NCI-H187 (cell line): ENCODE results near the gene MAN1A1.

Source experiments
- DNase-seq, 2 experiments: peaks; one replicate each; lab custom pipeline; 2025; lab: John Stamatoyannopoulos, UW

The MAN1A1 gene

DNA sequence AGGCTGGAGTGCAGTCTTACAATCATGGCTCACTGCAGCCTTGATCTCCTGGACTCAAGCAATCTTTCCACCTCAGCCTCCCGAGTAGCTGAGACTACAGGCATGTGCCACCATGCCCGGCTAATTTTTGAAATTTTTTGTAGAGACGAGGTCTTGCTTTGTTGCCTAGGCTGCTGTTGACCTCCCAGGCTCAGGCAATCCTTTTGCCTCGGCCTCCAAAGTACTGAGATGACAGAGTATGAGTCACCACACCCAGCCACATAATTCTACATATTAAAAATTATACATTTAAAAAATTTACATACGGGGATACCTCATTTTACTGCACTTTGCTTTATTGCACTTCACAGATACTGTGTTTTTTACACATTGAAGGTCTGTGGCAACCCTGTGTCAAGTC is 115.1 kb downstream of the MAN1A1 start:
- no peak for DNase-seq

DNA sequence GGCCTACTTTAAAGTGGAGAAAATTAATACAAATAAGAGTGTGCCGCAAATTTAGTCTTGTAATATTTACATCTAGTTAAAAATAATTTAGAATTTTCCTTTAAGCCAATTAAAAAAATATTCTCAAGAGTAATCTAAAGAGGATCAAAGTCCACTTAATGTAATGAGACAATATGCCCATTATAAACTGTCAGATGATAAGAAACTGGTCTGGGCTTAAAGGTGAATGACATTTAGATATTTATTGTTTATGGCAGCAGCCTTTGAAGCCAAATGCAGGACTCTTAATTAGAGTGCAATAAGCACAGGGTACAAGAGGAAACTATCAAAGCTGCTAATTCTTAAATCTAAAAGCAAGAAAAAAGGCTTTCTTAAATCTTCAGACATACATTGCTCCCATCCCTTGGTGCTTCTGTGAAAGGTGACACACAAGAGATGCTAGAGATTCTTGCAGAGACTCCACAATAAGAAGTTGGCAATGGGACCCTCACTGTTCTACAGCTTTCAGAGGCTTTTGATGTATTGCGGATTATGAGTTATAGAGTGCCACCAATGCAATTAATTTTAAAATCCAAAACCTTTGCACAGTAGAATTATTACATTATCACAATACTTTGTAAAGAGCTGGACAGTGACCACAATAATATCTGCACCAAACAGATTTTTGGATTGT is 116.1 kb downstream of the MAN1A1 start:
- no peak for DNase-seq

DNA sequence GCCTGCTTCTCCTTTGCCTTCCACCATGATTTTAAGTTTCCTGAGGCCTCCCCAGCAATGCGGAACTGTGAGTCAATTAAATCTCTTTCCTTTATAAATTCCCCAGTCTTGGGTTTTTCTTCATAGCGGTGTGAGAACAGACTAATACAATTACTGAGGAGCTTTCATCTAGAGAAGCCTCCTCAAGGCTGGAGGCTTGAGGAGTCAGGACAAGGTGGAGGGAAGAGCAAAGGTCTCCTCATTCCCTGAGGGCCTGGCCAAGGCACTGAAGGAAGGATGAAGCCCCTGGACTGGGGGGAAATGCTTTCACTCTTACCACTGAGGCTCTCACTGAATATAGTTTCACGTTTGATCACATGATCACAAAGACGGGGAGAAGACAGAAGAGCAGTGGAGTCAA is 118.2 kb downstream of the MAN1A1 start:
- no peak for DNase-seq

DNA sequence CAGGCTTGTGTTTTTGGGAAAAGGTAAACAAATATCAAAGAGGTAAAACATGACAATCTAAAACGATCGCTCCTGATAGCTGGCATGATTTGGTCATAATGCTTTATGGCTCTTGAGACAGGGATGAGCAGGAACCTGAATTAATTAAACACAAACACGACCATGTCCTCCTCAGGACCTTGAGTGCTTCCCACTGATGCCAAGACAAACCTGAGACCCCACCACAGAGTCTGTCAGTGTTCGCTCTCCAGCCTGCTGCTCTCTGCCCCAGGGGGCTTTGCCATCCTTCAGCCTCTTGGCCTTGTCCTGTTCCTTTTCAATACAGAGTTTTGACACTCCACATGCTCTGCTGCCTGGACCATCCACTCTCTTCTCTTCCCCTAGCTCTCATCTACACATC is 119.4 kb downstream of the MAN1A1 start:
- no peak for DNase-seq

DNA sequence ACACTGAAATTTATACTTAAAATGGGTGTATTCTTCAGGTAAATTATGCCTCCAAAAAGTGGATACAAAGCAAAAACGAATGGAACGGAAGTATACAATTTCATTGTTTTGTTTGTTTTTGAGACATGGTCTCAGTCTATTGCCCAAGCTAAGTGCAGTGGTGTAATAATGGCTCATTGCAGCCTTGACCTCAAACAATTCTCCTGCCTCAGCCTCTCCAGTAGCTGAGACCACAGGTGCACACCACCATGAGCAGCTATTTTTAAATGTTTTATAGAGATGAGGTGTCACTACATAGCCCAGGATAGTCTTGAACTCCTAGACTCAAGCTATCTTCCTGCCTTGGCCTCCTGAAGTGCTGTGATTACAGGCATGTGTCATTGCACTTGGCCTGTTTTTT is 122.2 kb downstream of the MAN1A1 start:
- DNase-seq = no peak

DNA sequence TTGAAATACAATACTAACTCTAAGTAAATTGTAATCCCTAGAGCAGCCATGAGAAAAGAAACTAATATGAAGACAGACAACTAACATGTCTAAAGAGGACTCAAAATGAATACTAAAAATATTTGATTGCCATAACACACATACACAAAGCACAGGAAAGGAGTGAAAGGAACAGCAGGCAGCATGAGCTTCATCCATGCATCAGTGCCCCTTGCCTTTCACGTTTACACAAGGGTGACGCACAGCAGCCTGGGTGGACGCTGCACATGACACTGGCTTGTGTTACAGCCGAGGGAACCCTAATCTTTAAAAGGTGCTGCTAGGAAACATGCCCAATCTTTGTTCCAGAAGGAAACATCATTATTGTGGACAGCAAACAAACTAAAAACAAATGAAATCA is 123.5 kb downstream of the MAN1A1 start:
- no peak for DNase-seq

DNA sequence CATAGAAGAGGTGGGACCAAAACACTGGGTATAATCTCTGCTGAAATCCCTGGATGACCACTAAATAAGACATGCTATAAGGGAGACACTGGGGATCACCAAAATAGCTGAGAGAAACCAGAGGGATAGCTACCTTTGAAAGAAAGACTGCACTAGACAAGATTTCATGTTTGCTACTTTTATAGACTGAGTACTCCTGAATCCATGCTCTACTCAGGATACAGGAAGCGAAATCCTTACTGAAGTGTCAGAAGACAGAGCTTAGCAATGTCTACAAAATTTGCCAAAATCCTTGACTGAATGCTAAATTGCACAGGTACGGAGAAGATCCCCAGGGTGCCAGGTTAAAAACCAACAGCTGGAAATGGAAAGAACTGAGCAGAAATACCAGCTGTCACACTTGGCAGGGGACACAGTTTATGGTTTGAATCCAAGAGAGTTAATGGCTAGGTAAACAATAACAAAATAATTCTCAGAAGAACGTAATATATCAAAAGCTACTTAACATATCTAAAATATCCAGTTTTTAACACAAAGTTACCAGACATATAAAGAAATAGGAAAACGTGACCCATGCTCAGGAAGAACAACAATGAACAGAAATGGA is 125.4 kb downstream of the MAN1A1 start:
- DNase-seq = no peak

DNA sequence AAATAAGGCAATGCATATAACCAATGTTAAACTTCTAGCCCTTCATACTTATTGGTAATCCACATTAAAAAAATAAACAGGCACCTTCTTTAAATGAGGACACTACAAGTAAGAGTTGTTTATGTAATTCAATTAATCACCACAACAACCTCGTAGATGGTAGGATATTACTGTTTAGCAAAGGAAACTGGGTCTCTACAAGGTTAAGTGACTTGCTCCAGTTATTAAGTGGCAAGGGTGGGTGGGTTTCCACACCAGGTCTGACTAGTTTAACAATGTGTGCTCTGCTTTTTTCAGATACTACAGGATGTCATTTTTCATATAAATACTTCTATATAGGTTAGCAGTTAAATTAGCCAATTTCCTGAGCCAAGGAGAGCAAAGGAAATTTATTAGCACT is 129.1 kb downstream of the MAN1A1 start:
- no peak for DNase-seq

DNA sequence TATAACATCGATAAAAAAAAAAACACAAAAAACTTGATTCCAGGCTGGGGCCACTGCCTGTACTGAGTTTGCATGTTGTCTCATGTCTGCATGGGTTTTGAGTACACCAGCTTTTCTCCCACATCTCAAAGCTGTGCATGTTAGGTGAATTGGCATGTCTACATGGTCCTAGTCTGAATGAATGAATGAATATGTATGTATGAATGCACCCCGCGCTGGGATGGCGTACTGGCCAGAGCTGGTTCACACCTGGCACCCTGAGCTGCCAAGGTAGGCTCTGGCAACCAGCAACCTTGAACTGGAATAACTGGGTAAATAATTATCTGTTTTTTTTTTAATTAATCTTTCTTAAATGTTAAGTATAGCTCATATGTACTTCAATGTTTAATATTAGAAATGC is 131.0 kb downstream of the MAN1A1 start:
- no peak for DNase-seq

DNA sequence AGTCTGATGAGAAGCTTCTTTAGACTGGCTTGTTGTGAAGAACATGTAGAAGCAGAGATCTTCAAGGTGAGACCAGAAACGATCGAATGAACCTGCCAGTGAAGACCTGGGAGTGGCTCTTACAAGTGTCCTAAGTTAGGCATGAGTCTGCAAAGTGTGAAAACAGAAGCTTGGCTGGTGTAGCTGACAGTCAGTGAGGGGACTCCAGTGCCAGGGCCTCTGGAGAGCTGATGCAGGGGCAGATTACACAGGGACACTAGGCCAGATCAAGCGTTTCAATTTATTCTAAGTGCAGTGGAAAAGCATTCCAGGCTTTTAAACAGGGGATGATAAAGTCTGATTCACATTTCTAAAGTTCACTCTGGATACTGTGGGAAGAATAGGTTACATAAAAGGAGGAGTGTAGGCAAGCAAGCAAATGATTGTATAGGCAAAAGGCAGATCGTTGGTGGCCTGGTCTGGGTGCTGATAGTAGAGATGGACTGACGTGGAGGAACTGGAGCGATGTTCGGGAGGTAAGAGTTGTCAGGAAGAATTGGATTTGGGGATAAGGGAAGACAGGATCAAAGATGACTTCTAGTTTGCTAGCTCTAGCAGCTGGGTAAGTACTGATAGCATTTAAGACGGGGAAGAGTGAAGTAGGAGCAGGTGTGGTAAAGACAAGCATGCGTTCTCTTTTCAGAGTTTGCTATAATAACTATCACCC is 133.5 kb downstream of the MAN1A1 start:
- DNase-seq = no peak

DNA sequence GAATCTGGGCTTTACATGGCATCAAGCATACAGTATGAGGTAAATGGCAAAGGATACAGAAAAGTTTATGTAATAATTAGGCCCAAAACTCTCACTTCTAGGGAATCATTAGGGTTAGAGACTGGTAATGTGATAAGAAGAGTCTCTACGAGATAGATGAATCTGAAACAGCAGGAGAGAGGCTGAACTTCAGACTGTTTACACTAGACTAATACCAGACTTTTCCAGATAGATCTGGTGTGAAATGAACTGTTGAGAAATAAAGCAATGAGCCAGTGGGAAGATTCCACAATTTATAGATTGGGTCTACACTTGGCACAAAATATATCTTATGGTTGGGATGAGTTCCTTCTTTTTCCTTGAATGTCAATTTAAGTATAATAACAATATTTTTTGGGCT is 134.3 kb downstream of the MAN1A1 start:
- no peak for DNase-seq

DNA sequence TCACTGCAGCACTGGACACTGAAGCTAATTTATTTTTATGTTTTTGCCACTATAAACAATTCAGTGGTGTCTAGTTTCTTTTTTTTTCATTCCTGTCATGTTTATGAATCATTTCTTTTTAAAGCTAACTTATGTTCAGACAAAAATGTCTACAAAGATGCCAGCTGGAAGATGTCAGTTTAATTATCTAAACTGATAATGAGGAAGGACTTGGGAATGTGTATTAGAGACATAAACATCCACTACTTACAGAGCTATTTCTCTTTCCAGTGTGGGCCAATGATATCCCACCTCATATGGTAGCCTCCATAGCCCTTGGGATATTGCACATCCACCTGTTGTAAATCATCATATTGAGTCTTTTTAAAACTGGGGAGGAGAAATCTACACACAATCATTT is 139.0 kb downstream of the MAN1A1 start:
- DNase-seq = no peak

DNA sequence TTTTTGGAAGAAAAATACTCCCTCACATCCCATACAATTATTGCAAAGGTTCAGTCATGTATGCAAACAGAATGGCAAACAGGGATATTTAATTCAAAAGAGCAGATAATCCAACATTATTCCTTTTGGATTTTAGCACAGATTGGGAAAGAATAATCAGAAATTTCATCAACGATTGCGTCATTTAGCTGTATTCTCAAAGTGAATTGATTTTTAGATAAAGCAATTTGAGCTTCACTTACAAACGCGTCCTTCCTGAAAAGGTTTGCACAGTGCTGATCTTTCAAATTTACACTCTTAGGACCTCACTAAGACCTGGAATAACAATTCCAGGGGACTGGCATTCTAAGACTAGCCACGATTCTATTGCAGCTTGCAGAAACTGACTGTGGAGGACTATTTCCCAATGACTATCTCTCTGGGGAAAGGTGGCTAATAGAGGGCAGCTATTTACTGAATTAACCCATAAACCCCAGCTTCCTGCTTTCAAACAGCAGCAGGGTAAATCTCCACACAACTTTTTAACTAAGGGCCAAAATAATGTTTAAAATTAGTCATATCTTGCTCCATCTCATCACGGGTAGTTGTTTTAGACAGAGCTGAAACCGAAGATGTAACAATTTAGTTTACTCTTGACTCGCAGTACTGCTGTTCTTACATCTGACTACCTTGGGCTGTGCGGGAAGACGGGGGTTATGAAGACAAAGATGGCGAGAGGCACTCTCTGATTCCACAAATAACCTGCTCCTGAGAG is 139.9 kb downstream of the MAN1A1 start:
- DNase-seq = no peak

DNA sequence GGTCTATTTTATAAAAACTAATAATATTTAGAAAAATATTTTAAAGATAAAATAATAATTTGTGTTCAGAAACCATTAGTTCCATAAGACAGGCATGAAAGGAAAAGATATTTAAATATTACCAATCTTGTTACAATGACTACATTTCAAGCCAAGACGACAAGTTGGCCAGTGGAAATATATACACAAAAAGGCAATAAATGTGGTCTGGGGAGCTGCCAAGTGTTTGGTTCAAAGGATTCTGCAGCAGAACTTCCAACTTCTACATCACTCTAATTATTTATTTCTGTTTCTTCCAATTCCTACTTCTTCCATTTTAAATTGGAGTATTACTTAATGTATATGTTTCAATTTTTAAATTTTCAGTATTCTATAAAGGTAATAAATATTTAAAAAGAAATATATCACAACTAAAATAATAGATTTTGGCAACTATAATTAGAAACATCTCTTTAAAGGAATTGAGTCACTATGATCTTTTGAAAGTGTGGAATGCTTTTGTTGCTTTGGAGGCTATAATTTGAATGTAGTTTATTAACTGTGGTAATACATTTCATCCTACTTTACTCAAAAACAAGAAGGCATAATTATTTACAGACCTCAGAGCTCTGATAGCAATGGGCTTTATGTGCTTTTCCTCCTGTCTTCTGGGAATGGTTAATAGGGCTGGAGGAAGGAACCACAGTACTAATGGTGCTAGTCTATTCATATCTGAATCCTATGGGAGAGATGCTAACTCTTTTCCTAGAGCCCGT is 141.4 kb downstream of the MAN1A1 start:
- no peak for DNase-seq

DNA sequence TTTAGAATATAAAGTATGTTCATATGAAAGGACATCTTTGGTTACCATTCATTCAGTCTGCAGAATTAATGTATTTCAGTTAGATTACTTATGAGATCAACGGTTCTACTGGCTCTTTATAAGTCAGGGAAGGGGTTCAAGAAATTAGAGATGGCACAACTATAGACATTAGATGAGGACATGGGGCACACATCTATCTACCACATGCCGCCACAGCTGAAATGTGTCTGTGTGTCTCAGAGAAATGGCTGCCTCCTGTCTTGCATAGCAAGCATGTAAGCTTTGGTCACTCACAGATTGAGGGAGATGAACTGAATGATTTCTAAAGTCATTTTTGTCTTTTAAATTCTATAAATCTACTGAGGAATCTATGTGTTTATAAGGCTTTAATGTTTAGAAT is 142.2 kb downstream of the MAN1A1 start:
- DNase-seq = no peak

DNA sequence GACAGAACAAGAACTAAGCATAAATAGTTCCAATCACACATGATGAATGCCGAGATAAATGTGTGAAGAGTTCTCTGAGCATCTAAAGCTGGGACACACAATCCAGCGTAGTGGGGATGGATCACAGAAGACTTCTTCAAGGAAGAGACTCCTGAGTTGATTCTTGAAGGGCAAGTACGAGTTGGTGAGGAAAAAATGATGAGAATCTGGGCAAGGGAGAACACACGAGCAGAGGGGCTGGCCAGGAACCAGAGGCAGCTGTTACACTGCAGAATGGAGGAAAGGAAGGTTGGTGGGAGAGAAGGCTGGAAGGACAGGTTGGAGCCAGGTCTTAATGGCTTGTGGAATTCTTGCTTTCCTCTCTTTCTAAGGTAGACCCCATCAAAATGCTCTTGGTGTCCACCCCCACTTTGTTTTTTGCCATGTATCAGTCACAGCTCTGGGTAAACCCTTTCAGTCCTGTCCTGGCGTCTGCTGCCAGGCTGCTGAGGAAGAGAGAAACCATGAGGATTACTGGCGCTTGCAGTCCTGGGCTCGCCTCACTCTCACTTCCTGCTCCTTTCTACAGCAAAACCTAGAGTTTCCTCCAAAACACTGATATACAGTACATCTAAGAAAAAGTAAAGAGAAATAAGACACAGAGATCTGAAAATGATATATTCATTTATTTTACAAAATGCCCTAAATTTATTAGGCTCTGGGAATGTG is 143.5 kb downstream of the MAN1A1 start:
- no peak for DNase-seq

DNA sequence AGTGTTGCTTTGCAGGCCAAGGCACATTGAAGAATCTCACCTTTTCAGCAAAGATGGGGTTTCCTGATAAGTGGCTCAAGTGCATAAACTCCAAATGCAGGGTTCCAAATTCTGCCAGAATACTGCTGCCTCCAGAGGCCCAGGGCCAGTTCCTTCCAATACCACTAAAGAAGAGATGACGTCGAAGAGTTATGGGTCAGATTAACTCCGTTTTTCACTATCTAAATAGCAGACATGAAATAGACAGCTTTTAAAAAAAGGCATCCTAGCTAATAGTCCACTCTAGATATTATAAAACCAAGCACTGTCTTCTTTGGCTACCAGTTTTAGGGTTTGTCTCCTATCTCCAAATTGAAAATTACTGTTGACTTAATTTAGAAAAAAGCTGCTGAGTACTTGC is 144.8 kb downstream of the MAN1A1 start:
- no peak for DNase-seq

DNA sequence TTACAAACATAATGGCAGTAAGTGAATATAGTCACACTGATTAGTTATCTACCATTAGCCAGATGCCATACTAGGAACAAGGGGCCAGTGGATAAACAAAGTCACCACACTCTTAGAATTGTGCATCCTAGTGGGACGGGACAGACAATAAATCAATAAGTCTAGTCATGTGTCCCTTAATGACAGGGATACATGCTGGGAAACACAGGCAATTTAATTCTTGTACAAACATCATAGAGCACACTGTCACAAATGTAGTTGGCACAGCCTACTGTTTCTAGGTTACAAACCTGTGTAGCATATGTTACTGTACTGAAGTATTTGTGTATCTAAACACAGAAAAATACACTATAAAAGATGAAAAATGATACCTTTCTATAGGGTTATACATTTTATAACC is 148.1 kb downstream of the MAN1A1 start:
- no peak for DNase-seq

DNA sequence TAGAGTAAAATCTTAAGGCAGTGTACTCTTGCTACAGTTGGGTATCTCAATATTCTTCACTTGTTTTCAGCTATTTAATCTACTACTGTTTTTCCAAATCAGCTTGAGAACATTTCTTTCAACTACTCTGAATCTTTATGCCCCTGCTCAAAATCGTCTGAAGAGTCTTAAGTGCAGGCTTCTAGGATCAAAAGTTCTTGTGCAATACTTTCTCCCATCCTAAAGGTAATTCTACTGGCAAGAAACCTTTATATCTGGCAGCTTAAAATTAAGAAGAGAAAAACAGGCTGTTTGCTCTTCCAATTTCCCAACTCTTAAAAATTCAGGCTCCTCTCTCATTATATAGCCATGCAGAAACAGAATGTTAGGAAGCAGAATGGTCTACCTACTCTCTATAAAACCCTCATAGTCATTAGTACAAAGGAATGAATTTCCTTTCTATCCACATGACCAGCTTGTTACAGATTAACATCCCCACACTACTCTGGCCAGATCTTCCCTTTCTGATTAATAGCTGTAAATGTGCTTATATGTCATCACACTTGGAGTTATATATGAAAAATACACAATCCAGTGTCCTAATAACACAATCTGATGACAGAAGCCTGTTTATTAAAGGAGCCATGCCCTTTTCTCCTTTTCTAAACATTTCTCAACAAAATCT is 148.9 kb downstream of the MAN1A1 start:
- no peak for DNase-seq

DNA sequence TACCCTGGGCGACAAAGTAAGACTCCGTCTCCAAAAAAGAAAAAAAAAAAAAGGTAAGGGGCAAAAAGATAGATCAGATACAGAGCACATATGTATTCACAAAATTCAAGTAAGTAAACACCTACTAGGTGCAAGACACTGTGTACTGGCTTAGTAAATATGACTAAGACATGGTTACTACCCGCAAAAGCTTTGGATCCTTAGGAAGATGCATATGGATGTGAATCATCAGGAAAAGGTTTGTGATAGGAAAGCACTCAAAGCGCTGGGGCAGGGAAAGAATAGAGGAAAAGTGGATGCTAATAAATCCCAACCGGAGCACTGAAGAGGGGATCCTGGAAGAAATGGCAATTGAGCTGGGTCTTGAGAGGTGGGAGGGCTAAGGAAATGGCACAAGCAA is 152.3 kb downstream of the MAN1A1 start:
- DNase-seq = no peak

DNA sequence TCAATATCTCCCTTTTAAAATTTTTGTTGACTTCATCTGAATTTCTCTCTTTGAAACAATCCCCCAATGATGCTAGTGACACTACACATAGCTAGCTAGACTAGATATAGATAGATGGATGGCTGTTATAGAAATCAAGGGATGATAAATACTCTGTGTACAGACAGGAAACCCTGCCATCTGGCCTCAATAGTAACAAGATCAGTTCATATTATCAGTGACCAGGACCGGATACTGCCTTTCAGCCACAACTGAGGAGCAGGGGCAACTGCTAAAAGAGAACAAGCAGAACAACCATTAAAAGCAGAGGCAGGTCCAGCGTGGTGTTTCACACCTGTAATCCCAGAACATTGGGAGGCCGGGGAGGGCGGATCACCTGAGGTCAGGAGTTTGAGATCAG is 152.8 kb downstream of the MAN1A1 start:
- DNase-seq = no peak
